HG03064 (cell line): Measurements from ENCODE around the gene PBX1.
"Not testable (repeated sequence)": the region's sequence is repeated elsewhere in the genome, so short reads cannot be mapped to it uniquely, and the experiment has no call there.

Experiments
- ATAC-seq: cut with Tn5 transposase; IDR thresholded peaks from one replicate; pipeline ENCODE4 v1.9.1; 2021; ENCODE audit warnings: low read depth; ENCODE audit not compliant: unreplicated experiment

Gene PBX1

GRCh38 chr1:164588516-164589341 lies 29.7 kb downstream of the PBX1 start:
- ATAC-seq = no peak

GRCh38 chr1:164589408-164589807 lies 30.4 kb downstream of the PBX1 start:
- no peak for ATAC-seq

DNA sequence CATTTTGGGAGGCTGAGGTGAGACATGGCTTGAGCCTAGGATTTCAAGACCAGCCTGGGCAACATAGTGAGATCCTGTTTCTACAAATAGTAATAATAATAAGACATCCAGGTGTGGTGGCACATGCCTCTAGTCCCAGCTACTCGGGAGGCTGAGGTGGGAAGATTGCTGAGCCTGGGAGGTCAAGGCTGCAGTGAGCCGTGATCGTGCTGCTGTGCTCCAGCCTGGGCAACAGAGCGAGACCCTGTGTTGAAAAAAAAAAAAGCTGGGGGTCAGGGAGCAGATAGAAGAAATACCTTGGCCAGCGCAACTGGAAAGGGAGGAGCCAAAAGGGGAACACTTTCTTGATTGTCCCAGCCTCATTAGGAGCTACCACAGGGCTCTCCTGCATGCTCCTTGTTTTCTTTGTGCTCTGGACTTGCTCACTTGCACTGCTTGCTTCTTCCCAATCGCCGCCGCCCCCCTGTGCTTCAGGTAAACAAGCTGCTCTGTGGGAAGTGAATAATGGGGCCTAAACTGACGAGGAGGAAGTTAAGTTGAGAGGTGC lies 31.1 kb downstream of the PBX1 start:
- no peak for ATAC-seq

GRCh38 chr1:164590592-164590991 lies 31.6 kb downstream of the PBX1 start:
- ATAC-seq = no peak

- no peak for ATAC-seq
These were observed 32.9 kb downstream of the PBX1 start for GRCh38 chr1:164591858-164592257.

DNA sequence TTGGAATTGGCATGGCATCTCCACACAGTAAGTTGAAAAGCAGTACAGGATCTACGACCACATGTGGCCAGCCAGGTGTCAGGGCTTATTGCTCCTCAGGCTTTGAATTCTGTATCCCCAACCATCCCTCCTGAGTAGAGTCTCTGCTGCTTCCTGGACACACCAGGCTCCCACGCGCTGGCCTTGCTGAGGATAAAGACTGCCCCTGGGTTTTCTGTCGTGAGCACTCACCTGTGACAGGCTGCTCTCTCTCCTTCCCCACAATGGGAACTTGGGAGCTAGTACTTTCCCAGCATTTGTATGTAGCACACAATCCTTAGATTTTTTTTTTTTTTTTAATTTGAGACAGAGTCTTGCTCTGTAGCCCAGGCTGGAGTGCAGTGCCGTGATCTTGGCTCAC lies 33.6 kb downstream of the PBX1 start:
- ATAC-seq = no peak

GRCh38 chr1:164595212-164595611 lies 36.2 kb downstream of the PBX1 start:
- ATAC-seq = no peak

GRCh38 chr1:164596172-164596571 lies 37.2 kb downstream of the PBX1 start:
- no peak for ATAC-seq

GRCh38 chr1:164598719-164599118 lies 39.7 kb downstream of the PBX1 start:
- ATAC-seq = no peak

GRCh38 chr1:164599272-164599671 lies 40.3 kb downstream of the PBX1 start:
- no peak for ATAC-seq

- no peak for ATAC-seq
These were observed 42.6 kb downstream of the PBX1 start for GRCh38 chr1:164601399-164602100.

GRCh38 chr1:164602101-164602422 lies 43.1 kb downstream of the PBX1 start:
- ATAC-seq = no peak

GRCh38 chr1:164602480-164603093 lies 43.6 kb downstream of the PBX1 start:
- no peak for ATAC-seq

DNA sequence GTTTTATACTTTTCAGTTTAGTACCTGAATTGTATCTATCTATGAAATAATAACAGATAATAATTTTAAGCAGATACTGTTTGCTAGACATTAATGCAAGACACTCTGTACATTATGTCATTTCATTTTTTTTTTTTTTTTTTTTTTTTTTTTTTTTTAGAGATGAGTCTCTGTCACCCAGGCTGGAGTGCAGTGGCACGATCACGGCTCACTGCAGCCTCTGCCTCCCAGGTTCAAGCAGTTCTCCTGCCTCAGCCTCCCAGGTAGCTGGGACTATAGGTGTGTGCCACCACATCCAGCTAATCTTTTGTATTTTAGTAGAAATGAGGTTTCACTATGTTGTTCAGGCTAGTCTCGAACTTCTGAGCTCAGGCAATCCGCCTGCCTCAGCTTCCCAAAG lies 44.8 kb downstream of the PBX1 start:
- ATAC-seq = not testable (repeated sequence)

GRCh38 chr1:164604541-164604940 lies 45.6 kb downstream of the PBX1 start:
- no peak for ATAC-seq

- no peak for ATAC-seq
These were observed 46.5 kb downstream of the PBX1 start for GRCh38 chr1:164605254-164606091.

DNA sequence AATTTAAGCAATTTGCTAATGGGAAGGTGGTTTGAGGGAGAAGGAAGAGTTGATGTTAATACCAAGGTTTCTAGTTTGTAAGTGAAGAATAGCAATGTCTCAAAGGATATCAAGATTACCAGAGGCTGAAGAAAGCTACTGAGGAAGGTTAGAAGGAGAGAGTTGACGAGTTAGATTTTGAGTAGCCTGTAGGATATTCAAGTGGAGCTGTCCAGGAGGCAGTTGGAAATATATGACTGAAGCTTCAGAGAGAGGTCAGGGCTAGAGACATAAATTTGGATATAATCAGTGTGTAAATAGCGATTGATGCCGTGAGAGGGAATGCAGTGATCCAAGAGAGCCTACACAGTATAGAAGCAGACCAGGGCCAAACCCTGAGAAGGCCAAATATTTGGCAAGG lies 48.4 kb downstream of the PBX1 start:
- no peak for ATAC-seq

DNA sequence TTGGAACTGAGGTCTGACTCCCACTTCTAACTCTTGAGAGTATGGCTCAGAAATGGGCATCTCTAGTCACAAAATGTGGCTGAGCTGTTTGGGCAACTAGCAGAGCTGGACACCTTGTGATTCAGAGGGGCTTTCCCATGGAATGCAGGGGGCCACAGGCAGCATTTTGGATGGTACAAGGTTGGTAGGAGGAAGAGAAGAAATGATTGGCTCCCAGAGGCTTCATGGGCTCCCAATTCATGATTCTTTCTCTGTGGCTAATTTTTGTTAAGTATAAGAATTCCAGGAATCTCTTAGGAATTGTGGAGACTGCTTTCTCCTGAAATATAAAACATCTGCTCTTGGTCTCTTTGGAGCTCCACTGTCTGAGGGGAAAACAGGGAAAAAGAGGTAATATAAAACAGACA lies 49.7 kb downstream of the PBX1 start:
- ATAC-seq = no peak

GRCh38 chr1:164609089-164609488 lies 50.1 kb downstream of the PBX1 start:
- ATAC-seq = no peak

DNA sequence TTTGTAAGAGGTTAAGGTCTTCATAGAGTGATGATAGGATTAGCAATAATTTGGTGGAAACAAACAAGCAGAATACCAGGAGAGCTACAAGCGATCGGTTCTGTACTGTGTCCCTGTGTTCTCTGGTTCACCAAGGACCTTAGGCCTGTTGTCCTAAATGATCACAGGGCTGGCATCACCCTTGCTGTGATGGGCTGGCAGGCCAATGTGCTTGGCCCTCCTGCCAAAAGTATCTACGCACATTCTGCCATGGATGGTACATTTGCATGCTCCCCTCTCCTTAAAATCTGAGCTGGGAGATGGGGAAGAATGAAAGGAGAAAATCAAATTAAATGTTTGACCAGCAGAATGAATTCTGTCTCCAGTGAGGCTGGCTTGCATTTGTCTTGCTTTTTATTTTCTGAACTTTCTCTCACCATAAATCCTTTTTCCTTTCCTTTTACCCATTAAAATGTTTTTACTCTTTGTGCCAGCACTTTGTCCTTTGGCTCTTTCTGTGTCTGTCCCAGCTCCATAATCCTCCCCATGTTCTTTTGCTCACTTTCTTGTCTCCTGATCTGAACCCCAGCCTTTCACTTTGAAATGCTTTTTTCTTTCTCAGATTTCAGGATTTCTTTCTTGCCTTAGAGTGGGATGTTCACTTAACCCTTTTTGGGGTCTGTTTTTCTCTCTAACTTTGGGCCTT lies 51.7 kb downstream of the PBX1 start:
- no peak for ATAC-seq
